ENCODE measurements around the gene PACRG.

Gene PACRG

DNA sequence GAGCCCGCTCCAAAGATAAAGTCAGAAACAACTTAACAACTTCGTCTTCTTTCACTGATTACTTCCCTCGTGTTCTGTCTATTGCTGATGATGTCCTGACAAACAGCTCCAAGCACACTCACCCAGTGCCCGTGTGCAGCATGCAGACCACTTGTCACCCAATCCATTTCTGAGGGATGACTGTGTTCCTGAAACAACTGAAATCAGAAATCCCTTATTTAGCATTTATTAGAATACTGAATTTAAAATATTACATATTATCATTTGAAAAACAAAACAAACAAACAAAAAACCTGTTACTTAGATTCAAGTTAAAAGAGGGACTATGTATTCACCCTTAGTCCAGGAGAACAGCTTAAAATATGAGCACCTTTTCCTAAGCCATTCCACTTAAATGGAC is 463.0 kb downstream of the PACRG start:
- in situ Hi-C loops (cut with HindIII; ENCODE audit: low sequenced_read_pairs), result no loop called here

DNA sequence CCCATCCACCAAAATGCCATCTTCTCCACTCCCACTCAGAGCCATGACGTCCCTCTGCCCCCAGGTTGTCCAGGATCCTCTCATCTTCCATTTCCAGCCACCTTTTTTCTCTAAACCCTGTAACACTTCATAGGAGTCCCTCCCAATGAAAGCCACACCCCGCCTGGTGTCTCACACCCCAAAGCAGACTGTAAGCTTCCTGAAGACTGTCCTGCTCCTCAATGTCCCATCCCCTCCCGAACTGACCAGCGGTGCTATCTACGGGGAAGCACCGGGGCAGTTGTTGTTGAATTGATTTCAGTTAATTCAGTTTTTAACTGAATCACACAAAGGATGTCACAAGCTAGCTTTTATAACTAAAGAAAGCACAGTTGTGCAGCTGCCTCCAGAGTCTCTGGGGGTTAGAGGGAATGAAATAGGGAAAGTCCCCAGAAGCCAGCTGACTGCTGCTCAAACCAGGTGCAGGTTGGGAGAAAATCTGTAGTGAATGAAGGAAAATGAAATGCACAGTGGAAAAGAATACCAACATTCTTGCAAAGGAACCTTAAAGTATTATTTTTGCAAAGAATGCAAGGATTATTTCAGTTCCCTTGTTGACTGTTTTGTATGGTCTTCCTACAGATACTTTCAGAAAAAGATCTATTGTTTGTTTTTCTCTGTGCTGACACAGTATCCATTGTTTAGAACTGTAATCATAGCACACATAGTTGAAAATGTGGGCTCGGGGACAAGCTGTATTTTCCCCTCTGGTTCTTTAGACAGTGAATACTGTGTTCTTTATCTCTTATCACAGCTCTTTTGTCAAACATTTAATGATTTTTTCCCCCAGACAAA is 464.1 kb downstream of the PACRG start:
- in situ Hi-C loops (cut with HindIII; ENCODE audit: low sequenced_read_pairs), result no loop called here

DNA sequence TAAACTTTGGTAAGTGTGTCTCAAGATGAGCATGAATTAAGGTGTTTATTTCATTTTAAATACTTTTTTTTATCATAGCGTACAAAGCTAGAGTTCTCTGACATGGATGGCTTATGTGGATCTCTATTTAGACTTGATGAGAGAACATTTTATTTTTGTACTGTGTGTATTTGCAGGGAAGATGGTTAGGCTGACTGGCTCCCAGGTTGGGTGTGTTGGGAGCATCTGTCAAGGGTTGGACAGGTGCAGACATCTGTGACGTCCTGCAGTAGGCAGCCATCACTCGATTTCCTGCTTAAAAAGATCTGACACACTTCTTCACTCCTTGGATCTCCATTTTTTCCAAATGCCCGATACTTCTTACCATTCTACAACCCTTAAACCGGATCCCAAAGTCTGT is 464.8 kb downstream of the PACRG start:
- in situ Hi-C loops (cut with HindIII; ENCODE audit: low sequenced_read_pairs), result no loop called here

DNA sequence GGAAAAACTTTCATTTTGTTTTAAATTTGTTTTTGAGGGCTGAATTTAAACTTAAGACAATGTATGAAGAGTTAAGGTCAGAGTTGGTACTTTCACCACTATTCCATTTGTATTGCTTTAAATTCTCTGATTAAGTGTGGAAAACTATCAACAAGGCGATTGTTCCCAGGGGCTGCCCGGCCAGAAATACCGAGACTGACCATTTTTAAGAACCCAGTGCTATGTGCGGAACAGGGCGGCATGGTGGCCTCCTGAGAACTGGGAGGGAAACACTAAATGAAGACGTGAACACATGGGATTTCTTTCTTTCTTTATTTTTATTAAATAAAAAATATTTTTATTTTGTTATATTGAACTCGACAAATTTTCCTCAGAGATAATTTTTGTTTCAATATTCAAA is 465.6 kb downstream of the PACRG start:
- in situ Hi-C loops (cut with HindIII; ENCODE audit: low sequenced_read_pairs), result no loop called here

DNA sequence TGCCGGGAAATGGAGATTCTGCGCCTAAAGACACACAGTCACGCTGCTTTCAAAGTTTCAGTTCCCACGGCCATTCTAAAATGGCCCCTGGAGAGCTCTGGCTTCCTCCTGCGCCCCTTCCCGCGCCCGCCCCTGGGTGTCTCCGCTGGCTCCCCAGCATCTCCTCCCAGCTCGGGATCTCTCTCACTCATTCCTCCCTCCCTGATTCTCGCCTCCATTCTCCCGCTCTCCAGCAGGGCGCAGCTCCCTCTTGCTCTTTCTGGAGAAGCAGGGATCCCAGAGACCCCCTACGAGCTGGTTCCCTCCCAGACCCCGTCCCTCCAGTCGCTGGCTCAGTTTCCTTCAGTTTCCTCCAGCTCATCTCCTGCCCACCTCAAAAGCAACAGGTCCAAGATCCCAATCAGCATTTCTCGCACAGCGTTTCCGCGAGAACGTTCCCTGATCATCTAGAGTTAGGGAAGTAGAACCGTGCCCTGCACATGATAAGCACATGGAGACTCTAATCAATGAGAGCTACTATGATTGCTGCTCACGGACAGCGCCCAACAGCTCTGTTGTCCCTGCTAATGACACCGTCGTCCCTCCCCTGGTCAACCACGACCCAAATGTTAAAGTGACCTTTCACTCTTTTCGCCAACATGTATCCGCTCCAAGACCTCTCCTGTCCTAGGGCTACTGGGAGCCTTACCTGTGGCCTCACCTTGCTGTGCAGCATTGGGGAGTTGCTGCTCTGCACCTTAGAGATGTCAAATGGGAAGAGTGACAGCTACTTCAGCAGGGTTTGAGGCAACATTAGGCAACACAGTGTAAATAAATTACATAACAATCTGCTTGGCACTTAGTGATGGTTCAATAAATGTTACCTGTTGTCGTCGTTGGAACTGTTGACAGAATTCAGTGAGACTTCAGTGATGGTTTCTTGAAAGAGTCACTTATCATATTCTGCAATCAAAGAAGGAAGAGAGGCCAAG is 468.2 kb downstream of the PACRG start:
- in situ Hi-C loops (cut with HindIII; ENCODE audit: low sequenced_read_pairs), result no loop called here

DNA sequence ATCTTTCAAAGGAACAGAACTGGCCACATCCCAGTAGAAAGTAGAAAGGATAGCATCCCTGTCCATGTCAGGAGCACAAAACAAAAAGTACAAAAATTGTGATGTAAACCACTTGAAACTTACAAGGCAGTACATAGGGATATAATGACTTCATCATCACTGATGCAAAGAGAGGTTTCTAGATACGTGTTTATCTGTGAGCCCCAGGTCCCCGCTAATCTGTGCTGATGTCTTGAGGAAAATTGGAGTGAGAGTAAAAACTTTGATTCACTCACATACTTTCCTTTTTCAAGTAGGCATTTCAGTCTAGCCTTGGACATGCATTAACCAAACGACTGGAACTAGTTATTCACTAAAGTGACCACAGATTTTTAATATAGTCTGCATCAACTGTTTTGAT is 470.1 kb downstream of the PACRG start:
- in situ Hi-C loops (cut with HindIII; ENCODE audit: low sequenced_read_pairs), result no loop called here

DNA sequence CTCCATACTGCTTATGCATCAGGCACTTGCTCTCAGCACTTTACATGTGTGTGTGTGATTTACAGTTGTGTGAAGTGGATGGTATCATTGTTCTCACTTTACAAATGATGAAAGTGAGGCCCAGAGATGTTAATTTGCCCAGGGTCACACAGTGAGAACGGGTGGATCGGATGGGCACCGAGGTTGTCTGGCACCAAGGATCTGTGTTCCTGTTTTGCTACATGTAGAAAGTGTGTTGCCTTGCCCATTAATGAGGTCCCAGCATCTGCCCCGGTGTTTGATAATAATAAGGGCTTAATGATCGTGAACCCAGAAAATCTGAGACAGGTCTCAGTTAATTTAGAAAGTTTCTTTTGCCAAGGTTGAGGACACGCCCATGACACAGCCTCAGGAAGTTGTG is 470.6 kb downstream of the PACRG start:
- in situ Hi-C loops (cut with HindIII; ENCODE audit: low sequenced_read_pairs), result no loop called here

DNA sequence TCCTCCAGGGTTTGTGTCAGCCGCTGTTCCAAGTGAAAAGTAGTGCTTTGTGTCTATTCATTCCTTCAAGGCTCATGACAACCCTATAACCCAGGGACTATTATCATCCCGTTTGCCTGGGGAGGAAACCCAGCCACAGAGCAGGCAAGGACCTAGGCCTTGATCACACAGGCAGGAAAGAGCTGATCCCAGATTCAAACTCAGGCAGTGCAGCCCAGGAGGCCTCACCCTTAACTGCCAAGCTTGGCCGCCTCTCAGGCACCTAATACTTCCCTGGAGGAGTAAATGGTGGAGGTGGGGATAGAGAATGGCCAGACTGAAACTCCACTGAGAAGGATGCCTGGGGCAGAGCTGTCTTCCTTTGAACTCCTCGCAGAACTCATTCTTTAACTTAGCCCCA is 471.6 kb downstream of the PACRG start:
- in situ Hi-C loops (cut with HindIII; ENCODE audit: low sequenced_read_pairs), result no loop called here

DNA sequence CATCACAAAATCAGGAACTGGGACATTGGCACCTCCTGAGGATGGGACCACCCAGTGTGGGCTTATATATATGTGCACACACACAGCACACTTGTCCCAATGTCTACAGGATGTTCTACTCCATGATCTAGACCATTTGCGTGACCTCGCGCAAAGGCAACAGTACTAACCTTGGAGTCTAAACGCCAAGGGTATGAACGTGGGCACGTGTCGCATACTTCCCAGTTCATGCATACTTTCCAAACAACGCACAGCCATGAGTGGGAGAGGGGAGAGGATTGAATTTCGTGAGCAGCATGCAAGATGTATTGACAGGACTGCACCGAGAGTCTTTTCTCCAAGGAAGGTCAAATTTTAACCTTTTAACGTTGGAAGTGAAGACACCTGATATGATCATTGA is 472.5 kb downstream of the PACRG start:
- in situ Hi-C loops (cut with HindIII; ENCODE audit: low sequenced_read_pairs), result no loop called here

DNA sequence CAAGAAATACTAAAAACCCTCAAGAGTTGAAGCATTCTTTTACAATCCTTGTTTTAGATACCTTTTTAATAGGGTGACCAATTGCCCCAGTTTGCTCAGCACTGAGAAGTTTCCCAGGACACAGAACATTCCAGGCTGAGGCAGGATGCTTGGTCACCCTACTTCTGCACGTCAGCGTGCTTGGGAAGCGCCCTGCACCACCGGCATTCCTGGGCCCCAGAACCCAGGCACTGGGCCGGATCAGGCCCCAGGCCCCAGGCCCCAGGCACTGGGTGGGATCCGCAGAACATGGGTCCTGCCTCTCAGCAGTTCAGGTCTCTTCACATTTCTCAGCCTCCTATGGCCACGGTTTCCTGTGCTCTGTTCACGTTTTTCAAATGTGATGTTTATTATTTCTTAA is 472.9 kb downstream of the PACRG start:
- in situ Hi-C loops (cut with HindIII; ENCODE audit: low sequenced_read_pairs), result no loop called here

DNA sequence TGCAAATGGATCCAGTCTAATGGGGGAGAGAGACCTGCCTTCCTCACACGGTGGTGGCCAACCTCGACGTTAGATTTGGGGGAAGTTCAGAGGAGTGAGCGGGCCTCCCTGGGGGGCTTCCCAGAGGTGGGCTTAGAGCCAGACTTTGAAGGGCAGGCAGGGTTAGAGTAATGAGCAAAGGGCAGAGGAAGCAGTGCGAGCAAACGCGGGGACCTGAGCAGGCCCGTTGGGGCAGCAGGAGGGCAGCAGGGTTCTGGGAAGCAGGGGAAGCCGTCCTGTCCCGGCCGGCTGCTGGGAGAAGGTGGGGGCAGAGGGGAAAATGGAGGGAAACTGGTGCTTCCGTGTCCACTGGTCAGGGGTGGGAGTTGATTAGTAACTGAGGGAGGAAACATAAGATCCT is 474.1 kb downstream of the PACRG start:
- in situ Hi-C loops (cut with HindIII; ENCODE audit: low sequenced_read_pairs), result no loop called here

DNA sequence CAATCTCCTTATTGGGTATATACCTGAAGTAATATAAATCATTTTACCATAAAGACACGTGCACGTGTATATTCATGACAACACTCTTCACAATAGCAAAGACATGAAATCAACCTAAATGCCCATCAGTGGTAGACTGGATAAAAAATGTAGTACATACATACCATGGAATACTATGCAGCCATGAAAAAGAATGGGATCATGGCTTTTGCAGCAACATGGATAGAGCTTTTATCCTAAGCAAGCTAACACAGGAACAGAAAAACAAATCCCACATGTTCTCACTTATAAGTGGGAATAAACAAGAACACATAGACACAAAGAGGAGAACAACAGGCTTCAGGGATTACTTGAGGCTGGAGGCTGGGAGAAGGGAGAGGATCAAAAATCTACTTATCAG is 478.4 kb downstream of the PACRG start:
- in situ Hi-C loops (cut with HindIII; ENCODE audit: low sequenced_read_pairs), result no loop called here

DNA sequence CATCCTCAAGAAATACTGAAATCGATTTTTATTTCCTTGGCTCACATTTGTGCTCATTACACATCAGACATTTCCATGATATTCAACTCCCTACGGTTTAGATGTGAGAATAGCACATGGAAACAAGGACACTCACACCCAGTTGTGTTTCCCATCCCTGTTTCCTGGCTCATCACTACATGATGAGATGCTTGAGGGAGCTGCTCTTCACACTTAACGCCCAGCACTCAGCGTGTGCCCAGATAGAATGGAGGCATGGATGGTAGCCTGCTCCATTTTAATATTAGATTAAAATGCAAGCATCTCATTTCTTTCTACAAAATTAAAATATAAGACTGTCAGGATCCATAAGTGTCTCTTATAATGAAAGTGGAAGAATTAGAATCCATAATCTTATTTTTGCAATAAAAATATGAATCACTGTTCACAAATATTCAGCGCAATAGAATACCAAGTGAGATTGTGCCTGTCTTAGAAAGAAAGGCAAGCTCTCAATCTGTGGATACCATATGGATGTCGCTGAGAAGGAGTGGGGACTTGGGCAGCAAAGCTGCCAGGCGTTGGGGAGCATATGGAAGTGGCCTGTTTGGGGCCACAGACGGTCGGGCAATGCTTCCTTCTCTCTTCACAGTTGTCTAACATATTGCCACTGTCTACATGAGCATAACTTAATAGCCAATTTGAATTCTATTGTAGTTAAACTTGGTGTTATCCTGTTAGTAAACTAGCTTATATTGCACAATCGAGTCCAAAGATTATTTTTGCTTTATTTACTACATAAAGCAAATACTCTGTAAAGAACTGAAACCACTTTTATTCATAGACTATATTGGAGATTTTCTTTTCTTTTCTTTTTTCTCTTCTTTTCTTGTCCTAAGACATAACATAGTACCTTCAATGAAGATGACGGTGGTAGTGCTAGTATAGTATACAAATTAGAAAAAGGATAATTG is 479.9 kb downstream of the PACRG start:
- in situ Hi-C loops (cut with HindIII; ENCODE audit: low sequenced_read_pairs), result no loop called here

DNA sequence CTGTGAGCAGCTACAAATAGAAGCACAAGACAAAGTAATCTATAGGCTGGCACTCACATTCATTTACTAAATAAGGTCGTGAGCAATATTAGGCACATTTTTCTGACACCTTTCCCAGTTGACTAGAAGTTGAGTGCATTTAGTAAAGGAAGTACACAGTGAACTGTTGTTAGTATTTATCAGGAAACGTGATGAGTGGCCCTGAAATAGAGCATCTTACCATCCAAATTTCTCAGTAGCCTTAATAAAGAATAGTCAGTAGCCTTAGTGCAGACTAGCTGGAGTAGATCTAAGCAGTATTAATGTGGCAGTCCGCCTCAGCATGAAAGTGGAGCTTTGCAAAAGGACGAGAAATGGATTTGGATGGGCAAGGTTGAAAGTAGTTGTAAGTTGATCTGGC is 481.2 kb downstream of the PACRG start:
- in situ Hi-C loops (cut with HindIII; ENCODE audit: low sequenced_read_pairs), result no loop called here

DNA sequence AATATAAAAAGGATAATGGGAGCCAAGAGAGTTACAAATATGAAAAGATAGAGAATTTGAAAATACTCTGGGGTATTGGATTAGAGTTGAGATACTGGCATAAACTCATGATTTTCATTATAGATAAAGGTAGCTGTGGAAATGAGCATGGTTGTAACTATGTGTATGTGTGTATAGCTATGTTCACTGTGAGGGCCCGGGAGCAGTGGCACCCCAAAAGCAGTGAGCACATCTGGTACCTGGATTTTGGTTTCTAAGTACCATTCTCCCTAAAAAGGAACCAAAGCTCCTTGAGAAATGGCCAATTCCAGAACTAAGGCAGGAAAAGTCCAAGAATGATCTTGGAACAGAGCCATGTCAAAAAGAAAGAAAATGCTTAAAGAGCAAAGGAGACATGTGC is 484.3 kb downstream of the PACRG start:
- in situ Hi-C loops (cut with HindIII; ENCODE audit: low sequenced_read_pairs), result no loop called here

DNA sequence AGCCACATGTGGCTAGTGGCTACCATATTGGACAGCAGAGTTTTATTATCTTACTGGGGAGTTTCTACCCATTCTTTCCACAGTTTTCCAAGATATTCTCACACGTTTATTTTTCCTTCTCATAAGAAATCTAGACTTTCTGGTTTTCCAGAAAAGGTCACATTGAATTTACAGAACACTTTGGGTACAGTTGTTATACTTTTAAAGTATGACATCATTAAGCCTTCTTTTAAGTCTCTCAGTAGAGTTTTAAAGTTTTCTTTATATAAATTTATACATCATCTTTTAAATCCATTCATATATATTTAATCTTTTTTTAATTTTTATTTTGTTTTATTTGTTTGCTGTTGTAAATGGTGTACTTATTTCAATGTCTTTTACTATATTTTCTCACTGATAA is 486.5 kb downstream of the PACRG start:
- in situ Hi-C loops (cut with HindIII; ENCODE audit: low sequenced_read_pairs), result no loop called here

DNA sequence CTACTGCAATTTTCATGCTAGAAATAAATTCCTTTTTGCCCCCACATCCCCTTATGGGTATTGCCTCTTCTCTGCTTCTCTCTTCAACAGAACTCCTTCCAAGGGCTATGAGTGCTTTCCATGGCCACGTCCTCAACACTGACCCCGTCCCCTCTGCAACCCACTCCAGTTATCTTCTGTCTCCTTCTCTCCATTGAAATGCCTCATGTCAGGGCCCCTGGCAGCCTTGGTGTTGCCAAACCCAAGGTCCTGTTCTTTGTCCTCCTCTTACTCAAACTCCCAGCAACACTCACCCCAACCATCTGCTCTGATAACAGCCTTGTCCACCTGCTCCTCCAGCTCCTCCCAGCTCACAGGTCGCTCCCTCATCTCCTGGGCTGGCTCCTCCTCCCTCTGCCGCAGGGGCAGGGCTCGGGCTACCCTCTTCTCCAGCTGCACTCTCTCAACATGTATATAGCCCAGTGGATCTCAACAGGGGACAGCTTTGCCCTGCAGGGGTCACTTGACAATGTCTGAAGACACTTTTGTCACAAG is 490.7 kb downstream of the PACRG start:
- in situ Hi-C loops (cut with HindIII; ENCODE audit: low sequenced_read_pairs), result no loop called here

DNA sequence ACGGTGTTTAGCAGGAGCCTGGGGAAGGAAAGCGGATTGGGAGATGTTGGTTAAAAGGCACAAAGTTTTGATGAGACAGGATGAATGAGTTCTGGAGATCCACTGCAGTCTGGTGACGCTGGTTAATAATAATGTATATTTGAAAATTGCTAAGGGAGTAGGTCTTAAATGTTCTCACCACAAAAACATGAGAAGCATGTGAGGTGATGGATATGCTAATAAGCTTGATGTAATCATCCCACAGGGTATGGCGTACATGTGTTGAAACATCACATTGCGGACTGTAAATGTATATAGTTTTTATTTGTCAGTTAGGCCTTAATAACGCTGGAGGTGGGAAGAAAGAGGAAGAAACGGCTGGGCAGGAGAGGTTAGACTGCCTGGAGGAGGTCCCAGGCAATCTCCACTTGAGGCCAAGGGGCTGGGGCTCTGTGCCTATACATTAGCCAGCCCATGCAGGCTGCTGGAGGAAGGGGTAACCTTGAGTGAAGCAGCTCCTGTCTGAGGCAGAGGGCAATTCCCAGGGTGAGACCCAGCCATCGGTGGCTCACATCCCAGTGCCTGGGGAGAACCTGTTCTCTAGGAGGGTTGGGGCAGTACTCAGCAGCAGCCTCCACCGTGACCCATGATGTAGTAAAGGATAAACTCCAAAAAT is 498.5 kb downstream of the PACRG start:
- in situ Hi-C loops (cut with HindIII; ENCODE audit: low sequenced_read_pairs), result no loop called here

DNA sequence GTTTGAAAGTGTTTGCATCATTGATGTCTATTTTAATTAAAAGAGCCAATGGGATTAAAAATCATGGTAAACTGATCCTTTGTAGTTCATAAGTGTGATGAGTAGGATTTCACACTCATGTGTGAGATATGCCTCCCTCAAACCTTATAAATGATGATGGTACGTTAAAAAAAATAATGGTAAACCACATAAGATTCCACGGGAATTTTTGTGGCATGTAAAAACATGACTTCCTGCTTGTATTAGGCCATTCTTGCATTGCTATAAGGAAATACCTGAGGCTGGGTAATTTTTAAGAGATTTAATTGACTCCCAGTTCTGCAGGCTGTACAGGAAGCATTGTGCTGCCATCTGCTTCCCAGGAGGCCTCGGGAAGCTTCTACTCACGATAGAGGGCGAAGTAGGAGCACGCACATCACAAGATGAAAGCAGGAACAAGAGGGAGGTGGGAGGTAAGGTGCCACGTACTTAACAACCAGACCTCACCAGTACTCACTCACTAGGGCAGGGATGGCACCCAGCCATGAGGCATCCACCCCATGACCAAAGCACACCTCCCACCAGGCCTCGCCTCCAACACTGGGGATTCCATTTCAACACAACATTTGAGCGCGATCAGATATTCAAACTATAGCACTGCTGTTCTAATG is 499.2 kb downstream of the PACRG start:
- in situ Hi-C loops (cut with HindIII; ENCODE audit: low sequenced_read_pairs), result no loop called here

DNA sequence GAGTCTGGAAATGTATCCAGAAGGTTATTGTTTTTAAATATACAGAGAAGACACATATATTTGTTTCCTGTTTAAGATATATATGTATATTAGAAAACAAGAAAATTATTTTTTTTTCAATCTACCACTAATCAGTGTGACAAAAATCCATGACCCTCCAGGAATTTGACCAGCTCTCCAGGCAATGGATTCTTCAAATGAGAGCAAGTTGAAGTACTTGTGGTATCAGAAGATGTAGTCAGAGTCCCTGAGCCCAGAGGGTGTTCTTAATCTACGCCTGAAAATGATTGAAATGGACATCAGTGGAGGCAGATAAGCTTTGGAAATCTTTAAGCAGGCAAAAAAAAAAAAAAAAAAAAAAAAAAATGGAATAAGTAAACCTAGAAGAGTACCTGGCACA is 500.3 kb downstream of the PACRG start:
- in situ Hi-C loops (cut with HindIII; ENCODE audit: low sequenced_read_pairs), result no loop called here

All from DLD1 (cell line).